ENCODE measurements around the gene ATAT1.

DNA sequence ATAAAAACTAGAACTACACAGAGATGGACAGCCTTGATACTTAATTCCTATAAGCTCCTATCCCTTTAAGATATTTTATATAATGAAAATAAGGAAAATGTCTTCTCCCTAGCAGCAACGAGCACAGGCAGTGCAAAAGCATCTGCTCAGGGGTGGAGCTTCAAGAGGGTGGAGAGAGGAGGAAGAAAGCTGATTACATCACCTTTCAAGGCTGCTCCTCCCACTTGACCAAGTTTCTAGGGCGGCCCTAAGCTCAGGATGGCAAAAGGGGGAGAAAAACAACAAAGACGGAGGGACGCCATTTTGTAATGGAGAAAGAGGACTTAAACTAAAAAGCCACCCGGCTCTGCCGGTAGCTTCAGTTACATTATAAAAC, 11.8 kb upstream of the ATAT1 start:
- TF ChIP-seq, protein P1, sequence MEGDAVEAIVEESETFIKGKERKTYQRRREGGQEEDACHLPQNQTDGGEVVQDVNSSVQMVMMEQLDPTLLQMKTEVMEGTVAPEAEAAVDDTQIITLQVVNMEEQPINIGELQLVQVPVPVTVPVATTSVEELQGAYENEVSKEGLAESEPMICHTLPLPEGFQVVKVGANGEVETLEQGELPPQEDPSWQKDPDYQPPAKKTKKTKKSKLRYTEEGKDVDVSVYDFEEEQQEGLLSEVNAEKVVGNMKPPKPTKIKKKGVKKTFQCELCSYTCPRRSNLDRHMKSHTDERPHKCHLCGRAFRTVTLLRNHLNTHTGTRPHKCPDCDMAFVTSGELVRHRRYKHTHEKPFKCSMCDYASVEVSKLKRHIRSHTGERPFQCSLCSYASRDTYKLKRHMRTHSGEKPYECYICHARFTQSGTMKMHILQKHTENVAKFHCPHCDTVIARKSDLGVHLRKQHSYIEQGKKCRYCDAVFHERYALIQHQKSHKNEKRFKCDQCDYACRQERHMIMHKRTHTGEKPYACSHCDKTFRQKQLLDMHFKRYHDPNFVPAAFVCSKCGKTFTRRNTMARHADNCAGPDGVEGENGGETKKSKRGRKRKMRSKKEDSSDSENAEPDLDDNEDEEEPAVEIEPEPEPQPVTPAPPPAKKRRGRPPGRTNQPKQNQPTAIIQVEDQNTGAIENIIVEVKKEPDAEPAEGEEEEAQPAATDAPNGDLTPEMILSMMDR (IDR thresholded peaks at IDR 0.05; ENCODE audit: low read depth, low read length): no peak
- TF ChIP-seq POLR2A (IDR thresholded peaks at IDR 0.05; ENCODE audit: extremely low read depth, insufficient read length): peak; percentile 48
- TF ChIP-seq, protein P2, sequence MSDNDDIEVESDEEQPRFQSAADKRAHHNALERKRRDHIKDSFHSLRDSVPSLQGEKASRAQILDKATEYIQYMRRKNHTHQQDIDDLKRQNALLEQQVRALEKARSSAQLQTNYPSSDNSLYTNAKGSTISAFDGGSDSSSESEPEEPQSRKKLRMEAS (IDR thresholded peaks at IDR 0.05; ENCODE audit: low read depth, low read length): peak; percentile 10; the same call in 1 of the 2 replicates
- TF ChIP-seq MYC (IDR thresholded peaks at IDR 0.05; ENCODE audit: low read depth, low read length): peak; percentile 18; the same call in 1 of the 2 replicates
